Thoracic aorta (tissue), 2 donors: Measurements from ENCODE around the gene FTO. TPM values are rescaled to one million over a fixed set of nuclear protein-coding genes. Genes with fewer than 3 reads are reported as not detected.
"Not testable (repeated sequence)": the region's sequence is repeated elsewhere in the genome, so short reads cannot be mapped to it uniquely, and the experiment has no call there.

Experiments
- ATAC-seq: fragments of 150-250 bp; one replicate; pipeline ENCODE4 v1.8.0; 2017; ENCODE audit warnings: low read depth; ENCODE audit not compliant: insufficient number of reproducible peaks, low FRiP score
- DNase-seq: peaks from one replicate; pipeline ENCODE4 v3.0.0-alpha.2; 2020; ENCODE audit warnings: low spot score
- H3K27ac ChIP-seq, 2 donors: fragments of 200-600 bp; sonication (generic); 1 replicate in 1 of 2; 2 replicates in 1 of 2; pipeline ENCODE4 v1.5.1; 2016; ENCODE audit warnings: mild to moderate bottlenecking in 2 of 2, moderate library complexity in 2 of 2
- H3K27me3 ChIP-seq: fragments of 200-600 bp; sonication (generic); replicated peaks from 2 replicates; pipeline ENCODE4 v1.6.0; 2016; ENCODE audit warnings: mild to moderate bottlenecking; ENCODE audit not compliant: insufficient read depth
- H3K36me3 ChIP-seq: fragments of 200-600 bp; sonication (generic); one replicate; pipeline ENCODE4 v1.5.1; 2016
- H3K4me1 ChIP-seq, 2 donors: fragments of 200-600 bp; sonication (generic); 1 replicate in 1 of 2; 2 replicates in 1 of 2; pipeline versions ENCODE4 v1.5.1 to v1.6.0; 2016; ENCODE audit warnings: low read depth in 2 of 2, mild to moderate bottlenecking in 1 of 2; ENCODE audit not compliant: control insufficient read depth in 1 of 2
- H3K4me3 ChIP-seq: fragments of 200-600 bp; sonication (generic); 2 replicates; pipeline ENCODE4 v1.5.1; 2016; ENCODE audit warnings: mild to moderate bottlenecking
- H3K9me3 ChIP-seq: fragments of 200-600 bp; sonication (generic); 2 replicates; pipeline ENCODE4 v1.5.1; 2016
- total RNA-seq, 2 donors: library from RNA; depleted of rRNA; stranded (reverse); fragments of >200 nt; gene quantifications; one replicate each; pipeline versions ENCODE4 v1.1.0 to v1.2.3, GENCODE V29; 2016
- TF ChIP-seq, protein P1 (sequence below): fragments of 200-600 bp; sonication (generic); IDR thresholded peaks from one replicate; pipeline ENCODE4 v1.5.1; 2019; ENCODE audit warnings: antibody characterized with exemption

Gene FTO
- total RNA-seq, 2 donors from 2014 or later: 99.6 to 103 TPM

DNA sequence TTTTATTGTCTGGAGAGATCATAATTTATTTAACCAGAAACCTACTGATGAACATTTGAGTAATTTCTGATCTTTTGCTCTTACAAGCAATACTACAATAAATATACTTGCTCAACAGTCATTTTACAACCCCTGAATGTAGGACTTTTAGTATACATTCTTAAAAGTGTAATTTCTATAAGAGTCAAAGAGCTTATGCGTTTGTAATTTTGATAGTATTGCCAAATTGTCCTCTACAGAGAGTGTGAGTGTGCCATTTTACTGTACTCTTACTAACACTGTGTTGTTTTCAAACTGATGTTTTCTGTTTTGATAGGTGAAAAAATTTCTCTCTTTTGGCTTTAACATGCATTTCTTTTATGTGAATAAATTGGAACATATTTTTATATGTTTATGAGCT, 139.1 kb downstream of the FTO start:
- H3K4me1 ChIP-seq: peaks cover 6 to 9% of the 10 kb centered on the region in 2 donors
- ATAC-seq (no peak), DNase-seq (no peak)
- no peak overlapping the region for H3K4me3 ChIP-seq
- H3K9me3 ChIP-seq: no peaks in the 10 kb centered on the region
- no peaks in the 10 kb centered on the region for H3K27me3 ChIP-seq
- peaks cover 7% of the 10 kb centered on the region for H3K36me3 ChIP-seq
- TF ChIP-seq, protein P1, sequence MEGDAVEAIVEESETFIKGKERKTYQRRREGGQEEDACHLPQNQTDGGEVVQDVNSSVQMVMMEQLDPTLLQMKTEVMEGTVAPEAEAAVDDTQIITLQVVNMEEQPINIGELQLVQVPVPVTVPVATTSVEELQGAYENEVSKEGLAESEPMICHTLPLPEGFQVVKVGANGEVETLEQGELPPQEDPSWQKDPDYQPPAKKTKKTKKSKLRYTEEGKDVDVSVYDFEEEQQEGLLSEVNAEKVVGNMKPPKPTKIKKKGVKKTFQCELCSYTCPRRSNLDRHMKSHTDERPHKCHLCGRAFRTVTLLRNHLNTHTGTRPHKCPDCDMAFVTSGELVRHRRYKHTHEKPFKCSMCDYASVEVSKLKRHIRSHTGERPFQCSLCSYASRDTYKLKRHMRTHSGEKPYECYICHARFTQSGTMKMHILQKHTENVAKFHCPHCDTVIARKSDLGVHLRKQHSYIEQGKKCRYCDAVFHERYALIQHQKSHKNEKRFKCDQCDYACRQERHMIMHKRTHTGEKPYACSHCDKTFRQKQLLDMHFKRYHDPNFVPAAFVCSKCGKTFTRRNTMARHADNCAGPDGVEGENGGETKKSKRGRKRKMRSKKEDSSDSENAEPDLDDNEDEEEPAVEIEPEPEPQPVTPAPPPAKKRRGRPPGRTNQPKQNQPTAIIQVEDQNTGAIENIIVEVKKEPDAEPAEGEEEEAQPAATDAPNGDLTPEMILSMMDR: no peak
- H3K27ac ChIP-seq: no peak overlapping the region

DNA sequence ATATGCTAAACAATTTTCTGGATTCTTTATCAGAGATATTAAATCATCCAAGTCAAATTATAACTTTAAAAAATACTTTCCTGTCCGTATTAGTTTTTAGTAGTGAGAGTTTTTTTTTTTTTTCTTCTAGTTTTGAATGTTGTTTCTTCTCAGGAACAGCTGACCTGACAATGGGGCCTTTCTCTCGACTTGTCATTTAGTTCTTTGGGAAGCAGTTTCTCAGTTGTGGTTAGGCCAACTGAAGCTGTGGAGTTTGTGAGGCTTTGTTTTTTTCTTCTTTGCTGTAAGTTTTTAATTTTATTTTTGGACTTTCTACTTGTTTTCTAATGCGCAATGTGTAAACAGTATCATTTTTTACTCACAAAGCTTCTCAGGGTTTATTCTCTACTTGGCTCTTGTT, 140.8 kb downstream of the FTO start:
- no peaks in the 10 kb centered on the region for H3K27me3 ChIP-seq
- H3K27ac ChIP-seq: no peak overlapping the region
- TF ChIP-seq, protein P1: no peak
- H3K9me3 ChIP-seq: no peaks in the 10 kb centered on the region
- no peak overlapping the region for H3K4me3 ChIP-seq
- ATAC-seq (no peak), DNase-seq (no peak)
- peaks cover 6% of the 10 kb centered on the region for H3K36me3 ChIP-seq
- no peaks in the 10 kb centered on the region for H3K4me1 ChIP-seq

DNA sequence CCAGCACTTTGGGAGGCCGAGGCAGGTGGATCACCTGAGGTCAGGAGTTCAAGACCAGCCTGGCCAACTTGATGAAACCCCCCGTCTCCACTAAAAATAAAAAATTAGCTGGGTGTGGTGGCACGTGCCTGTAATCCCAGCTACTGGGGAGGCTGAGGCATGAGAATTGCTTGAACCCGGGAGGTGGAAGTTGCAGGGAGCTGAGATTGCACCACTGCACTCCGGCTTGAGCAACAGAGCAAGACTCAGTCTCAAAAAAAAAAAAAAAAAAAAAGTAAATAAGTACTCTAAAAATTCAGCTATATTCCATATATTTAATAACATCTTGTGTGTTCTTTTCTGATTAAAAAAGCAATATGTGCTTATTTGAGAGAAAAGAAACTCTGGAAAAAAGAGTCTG, 142.6 kb downstream of the FTO start:
- H3K4me3 ChIP-seq, H3K27me3 ChIP-seq, ATAC-seq, H3K36me3 ChIP-seq, H3K27ac ChIP-seq, H3K9me3 ChIP-seq, H3K4me1 ChIP-seq, DNase-seq: not testable (repeated sequence)

DNA sequence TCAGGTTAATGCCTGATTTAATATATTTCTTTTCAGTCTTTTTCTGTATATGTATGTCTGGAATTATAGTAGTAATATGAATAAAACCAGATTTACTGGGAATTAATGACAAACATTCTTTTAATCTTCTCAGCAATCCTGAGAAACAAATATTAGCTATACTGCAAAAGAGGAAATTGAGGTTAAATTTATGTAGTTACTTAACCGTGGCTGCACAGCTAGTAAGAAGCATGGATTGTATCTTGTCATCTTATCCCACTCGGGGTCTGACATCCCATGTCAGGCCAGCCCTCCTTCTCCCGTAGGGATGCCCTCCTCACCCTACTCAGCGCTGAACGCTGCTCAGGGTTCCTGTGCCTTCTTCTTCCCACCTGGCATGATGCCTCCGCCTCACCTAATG, 143.0 kb downstream of the FTO start:
- Histone ChIP-seq H3K27ac (no peak overlapping the region), H3K4me3 (no peak overlapping the region), H3K9me3 (no peaks in the 10 kb centered on the region), H3K36me3 (peaks cover 5% of the 10 kb centered on the region), H3K27me3 (no peaks in the 10 kb centered on the region), H3K4me1 (no peaks in the 10 kb centered on the region)
- TF ChIP-seq, protein P1: no peak
- no peak for ATAC-seq
- DNase-seq: no peak

DNA sequence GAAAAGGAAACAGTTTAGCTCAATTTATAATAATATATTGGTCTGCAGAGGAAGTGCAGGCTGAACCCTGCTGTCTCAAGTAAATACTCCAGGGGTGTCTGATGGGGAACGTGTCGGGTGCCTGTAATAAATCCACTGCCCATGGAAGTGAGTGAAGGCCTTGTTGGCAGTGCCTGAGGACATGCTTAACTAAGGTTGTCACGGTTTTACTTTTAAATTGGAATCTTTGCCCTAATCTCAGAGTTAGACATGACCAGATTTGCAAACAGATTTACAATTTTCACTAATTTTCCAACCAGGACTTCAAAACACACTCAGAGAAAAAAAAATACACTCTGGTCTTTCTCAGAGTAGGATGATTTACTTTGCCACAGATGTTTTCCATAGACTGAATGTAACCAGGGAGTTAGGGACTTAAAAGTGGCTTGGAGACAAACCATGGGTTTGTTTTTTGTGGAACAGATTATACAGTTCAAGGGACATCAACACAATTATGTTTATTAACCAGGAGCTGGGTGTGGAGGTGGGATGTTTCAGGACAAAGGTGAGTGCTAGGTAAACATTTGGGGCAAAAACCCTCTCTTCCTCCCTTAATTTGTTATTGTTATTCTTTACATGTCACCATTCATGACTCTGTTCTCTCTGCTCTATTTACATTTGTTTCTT, 144.5 kb downstream of the FTO start:
- ATAC-seq (no peak), DNase-seq (no peak)
- TF ChIP-seq, protein P1: no peak
- Histone ChIP-seq H3K4me1 (no peaks in the 10 kb centered on the region), H3K27ac (no peak overlapping the region), H3K27me3 (no peaks in the 10 kb centered on the region), H3K36me3 (peaks cover 5% of the 10 kb centered on the region), H3K9me3 (no peaks in the 10 kb centered on the region), H3K4me3 (no peak overlapping the region)

DNA sequence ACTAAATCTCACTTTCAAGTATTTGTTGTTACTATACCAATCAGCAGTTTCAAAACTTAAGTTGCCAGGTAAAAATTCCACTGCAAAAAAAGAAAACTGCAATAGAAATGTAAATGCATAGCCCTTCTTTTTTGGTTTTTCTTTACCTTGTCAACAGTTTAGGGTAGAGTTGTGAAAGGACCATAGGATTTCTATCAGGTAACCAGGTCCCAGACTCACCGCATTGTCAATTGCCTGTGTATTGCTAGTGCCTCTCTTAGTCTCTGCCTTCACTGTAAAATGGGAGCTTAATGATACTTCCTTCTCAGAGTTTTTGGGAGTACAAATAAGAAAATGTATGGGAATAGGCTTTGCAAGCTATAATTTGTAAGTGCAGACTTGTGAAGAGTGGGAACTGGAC, 145.0 kb downstream of the FTO start:
- TF ChIP-seq, protein P1: no peak
- Histone ChIP-seq H3K27ac (no peak overlapping the region), H3K27me3 (no peaks in the 10 kb centered on the region), H3K9me3 (no peaks in the 10 kb centered on the region), H3K4me1 (no peaks in the 10 kb centered on the region), H3K4me3 (no peak overlapping the region), H3K36me3 (peaks cover 5% of the 10 kb centered on the region)
- no peak for ATAC-seq
- DNase-seq: no peak
